ENCODE measurements around the gene LPP.

Gene LPP

GRCh38 chr3:188745031-188745430 lies 591.1 kb downstream of the LPP start:
- no peak for DNase-seq

GRCh38 chr3:188746291-188746783 lies 592.4 kb downstream of the LPP start:
- DNase-seq = no peak

DNA sequence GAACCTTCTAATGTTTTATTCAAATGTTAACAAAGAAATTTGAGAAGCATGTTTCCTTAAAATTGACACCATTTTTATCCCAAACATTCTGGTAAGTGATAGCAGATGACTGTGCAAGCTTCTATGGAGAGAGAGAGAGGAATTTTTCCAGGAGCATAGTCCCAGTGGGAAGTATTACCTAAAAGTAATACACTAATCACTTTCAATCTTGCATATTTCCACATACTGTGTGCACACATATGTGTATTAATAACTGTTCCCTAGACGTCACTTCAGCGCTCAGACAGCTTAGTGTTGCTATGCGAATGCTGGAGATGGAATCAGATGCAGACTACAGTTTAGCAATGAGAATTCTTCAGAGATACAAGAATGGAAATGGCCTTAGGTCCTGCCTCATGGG lies 593.5 kb downstream of the LPP start:
- DNase-seq = no peak

- peak; percentile 63 for DNase-seq
Measured at GRCh38 chr3:188749010-188749617, 595.2 kb downstream of the LPP start.

GRCh38 chr3:188749830-188750229 lies 595.9 kb downstream of the LPP start:
- no peak for DNase-seq

- DNase-seq = no peak
Measured at GRCh38 chr3:188750617-188751016, 596.7 kb downstream of the LPP start.

GRCh38 chr3:188752850-188753249 lies 598.9 kb downstream of the LPP start:
- DNase-seq = no peak

DNA sequence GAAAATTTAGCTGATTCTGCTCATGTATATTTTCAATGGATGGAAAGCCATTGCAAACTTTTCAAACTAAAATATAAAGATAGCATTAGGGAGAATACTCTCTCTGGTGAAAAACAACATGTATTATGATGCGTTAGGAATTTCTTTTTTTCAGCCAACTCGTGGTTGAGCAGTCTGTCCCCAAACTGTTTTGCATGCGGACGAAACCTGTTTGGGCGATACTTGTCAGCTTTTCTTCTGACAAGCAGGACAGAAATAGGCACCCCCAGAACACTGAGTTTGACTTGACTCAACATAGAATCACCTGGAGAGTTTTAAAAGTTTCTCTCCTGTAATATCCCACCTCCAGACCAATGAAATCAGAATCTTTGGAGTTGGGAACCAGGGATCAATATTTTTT lies 600.3 kb downstream of the LPP start:
- no peak for DNase-seq

DNA sequence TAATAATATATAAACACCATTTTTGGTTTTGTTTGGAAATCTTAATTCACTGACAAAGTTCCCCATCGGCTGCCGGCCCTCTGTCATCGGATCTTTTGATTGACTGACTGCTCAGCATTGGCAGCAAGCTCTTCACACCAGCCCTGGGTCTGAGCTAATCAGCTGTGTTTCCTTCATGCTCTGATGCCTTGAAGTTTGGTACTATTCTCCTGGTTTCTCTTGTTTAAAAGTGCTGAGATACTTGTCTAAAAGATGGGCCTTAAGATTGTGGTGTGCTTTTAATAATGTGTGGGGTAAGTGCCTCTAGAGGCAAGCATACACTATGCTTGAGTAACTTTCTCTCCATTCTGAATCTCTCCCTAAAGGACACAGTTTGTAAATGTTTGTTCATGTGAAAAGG lies 602.3 kb downstream of the LPP start:
- no peak for DNase-seq

DNA sequence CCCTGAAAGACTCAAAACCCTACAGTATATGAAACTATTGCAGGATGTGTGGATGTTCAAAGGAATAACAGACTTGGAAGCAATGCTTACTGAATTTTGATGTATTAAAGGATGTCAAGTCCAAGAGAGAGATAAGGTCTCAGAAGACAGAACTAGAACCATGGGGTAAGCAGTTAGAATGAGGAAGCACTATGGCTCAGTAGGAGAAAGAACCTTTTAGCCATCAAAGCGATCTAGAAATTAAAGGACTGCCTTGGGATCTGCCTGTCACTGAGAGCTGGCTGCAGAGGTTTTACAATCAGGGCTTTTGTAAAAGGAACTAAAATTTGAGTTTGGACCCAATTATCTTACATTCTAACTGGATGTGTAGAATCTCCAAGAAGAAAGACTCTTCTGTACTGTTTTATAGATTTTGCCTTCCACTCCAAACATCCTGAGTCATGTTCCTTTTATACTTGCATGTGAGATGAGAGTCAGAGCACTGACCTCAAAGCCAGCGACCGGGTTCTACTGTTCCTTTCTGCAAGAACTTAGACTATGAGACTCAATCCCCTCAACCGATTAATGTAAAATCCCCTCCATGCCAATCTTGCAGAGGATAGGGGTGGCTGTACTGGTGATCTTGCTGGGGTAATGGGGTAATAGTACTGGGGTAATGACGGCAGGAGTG lies 605.5 kb downstream of the LPP start:
- no peak for DNase-seq

- no peak for DNase-seq
Measured at GRCh38 chr3:188760408-188760807, 606.5 kb downstream of the LPP start.

- DNase-seq = no peak
Measured at GRCh38 chr3:188761439-188761838, 607.5 kb downstream of the LPP start.

GRCh38 chr3:188761964-188762363 lies 608.0 kb downstream of the LPP start:
- no peak for DNase-seq

- no peak for DNase-seq
Measured at GRCh38 chr3:188764609-188765008, 610.7 kb downstream of the LPP start.

DNA sequence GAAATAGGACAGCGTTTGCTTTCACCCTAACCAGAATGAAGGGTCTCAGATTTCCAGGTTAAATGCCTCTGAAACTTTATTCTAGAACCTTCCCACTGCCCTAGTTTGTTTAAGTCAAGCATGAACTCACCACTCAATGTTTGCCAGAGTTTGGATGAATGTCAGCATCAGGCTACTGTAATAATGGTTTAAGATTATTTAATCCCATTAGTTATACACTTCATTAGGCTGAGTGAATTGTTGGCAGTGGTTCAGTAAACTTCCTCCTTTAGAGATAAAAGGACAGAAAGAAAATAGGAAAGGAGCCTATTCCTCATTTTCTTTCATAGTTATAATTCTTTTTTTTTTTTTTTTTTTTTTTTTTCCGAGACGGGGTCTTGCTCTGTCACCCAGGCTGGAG lies 615.9 kb downstream of the LPP start:
- DNase-seq = no peak

DNA sequence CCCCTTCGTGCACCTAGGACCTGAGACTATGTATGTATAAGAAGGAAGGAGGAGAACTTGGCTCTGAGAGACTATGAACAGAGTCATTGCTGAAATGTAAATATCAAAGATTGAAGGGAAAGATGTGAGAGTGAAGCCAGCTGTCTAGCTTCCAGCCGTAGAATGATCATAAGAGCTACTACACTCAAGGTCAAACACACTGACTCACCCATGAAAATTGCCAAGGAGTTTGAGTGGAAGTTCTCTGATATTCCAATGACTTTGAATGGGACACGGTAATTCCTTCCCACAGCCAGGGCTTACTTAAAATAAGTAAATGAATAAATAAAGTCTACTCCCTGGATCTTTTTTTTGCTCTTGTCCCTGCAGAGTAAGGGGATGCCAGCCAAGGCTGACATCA lies 618.9 kb downstream of the LPP start:
- DNase-seq = no peak

GRCh38 chr3:188775412-188775811 lies 621.5 kb downstream of the LPP start:
- DNase-seq = no peak

DNA sequence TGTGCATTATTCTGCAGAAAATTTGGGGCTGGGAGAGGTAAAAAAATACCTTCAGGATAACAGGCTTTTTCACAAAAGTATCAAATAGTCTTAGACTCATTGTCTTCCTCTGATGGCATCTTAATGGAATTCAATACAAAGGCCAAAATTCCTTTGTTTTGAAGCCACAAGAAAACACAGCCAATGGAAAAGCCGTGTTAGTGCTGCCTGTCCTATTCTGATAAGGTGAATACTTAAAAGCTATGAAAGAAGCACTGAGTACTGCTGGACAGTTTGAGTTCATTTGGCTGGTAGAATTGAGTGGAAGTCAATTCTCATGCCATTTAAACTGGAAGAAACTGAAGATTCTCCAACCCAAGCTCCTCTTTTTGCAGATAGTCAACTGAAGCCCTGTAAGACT lies 622.5 kb downstream of the LPP start:
- DNase-seq = no peak

DNA sequence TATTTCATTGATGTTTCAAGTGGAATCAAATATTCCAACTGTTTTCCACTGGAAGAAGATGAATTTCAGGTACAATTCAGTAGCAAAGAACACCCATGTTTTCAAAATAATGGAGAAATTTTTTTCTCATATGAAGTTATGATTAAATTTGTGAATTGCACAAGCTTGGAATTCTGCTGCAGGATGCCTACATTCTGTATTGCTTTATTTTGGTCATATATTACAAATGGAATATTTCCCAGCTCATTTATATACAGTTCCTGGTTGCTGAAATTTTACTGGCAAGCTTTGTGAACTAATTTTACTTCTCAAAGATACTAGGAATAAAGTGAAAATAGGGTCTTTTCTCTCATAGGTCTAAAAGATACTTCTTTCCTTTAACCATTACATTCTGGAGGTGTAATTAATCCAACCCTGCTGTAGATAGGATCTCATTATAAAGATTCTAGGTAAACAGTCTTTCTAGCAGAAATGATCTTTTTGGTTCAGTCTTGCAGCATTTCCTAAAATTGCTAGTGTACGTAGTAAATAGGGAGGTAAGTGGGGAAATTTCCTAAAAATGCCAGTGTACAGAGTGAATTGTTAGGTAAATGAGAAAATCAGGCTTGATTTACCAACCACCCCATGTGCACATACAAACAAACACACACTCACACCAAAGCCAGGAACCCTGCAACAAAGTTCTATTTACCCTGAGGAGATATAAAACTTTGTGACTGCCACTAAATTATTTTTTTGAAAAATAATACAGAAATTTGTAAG lies 624.3 kb downstream of the LPP start:
- DNase-seq = no peak

- DNase-seq = no peak
Measured at GRCh38 chr3:188779281-188779980, 625.5 kb downstream of the LPP start.

DNA sequence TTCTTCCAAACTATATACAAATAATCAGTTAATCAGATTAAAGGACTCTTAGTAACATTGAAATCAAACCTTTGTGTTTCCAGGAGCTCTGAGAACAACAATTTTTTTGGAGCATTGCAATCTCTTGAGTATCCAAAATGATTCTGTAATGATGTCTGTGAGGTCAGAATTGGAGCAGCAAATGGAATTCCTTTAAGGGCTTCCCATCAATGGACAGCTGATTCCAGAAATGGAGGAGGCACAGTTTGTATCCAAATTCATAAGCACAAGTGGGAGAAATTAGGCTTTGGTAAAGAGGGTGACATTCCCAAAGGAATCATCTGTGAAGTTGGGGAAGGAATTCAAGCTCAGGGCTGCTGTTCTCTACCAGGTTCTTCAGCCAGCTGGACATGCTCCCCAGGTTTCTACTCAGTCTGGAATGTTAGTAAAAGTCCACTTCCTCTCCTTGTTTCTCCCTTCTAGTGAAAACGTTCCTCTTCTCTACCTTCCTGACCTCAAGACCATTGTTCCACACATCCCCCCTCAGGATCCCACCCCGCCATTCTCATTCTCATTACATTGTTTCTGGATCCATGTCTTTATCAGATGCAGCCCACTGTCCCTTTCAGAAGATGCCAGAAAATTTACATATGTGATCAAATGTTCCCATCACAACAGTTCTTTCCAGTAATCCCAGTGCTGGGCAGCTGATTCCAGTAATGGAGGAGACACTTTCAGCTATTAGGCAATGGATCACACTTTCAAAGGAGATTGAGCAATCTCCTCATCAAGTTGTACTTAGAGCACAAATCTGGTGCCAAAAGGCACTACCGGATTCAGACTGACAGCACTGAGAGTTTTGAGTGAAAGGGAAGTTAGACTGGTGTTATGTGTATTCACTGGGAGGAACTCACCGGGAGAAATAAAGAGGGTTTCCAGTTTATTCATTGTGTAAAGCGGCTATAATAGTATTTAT lies 626.5 kb downstream of the LPP start:
- peak; percentile 18 for DNase-seq

DNA sequence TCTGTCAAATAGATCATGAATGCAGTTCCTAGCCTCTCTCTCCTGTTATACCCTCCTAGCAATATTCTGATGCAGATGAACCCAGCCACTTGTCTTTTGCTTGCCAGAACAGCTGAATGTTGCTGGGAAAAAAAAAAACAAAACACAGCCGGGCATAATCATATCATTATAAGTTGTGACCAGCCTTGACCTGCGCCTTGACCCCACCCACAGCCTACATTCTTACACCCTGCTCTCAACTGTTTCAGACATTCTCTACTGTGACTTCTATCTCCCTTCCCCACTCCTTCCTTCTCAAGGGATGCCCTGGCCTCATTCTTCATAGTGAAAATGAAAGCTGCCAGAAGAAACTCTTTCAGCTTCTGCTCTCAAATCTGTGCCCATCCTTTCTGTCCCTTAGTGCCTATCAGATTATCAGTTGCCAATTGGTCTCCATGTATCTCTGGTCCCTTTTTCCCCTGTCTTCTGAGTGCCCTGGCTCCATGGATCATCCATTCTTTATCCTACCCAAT lies 628.7 kb downstream of the LPP start:
- DNase-seq = no peak
